ENCODE data around the gene LIPG. TPM values are rescaled to one million over a fixed set of nuclear protein-coding genes. Genes with fewer than 3 reads are reported as not detected.

Gene LIPG
- total RNA-seq, 4 donors from 2014 or later: 0.12 to 13.9 (median 2.1) TPM

DNA sequence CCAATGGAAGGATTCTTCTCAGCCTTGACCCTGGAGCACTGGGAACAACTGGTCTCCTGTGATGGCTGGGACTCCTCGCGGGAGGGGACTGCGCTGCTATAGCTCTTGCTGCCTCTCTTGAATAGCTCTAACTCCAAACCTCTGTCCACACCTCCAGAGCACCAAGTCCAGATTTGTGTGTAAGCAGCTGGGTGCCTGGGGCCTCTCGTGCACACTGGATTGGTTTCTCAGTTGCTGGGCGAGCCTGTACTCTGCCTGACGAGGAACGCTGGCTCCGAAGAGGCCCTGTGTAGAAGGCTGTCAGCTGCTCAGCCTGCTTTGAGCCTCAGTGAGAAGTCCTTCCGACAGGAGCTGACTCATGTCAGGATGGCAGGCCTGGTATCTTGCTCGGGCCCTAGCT is 28.8 kb downstream of the LIPG start:
- no peak for DNase-seq
- 84 to 88% methylated on average over 8 to 10 of the region's 10 CpGs for WGBS, 2 donors
- Histone ChIP-seq H3K27ac (no peak overlapping the region), H3K4me1 (no peaks in the 10 kb centered on the region), H3K36me3 (no peaks in the 10 kb centered on the region), H3K27me3 (peaks cover 0 to 5% (median 0%) of the 10 kb centered on the region in 4 donors), H3K9me3 (no peaks in the 10 kb centered on the region), H3K4me3 (no peak overlapping the region)
- intact Hi-C loops (cut with DNase I): no loop called here
- TF ChIP-seq, protein P1, sequence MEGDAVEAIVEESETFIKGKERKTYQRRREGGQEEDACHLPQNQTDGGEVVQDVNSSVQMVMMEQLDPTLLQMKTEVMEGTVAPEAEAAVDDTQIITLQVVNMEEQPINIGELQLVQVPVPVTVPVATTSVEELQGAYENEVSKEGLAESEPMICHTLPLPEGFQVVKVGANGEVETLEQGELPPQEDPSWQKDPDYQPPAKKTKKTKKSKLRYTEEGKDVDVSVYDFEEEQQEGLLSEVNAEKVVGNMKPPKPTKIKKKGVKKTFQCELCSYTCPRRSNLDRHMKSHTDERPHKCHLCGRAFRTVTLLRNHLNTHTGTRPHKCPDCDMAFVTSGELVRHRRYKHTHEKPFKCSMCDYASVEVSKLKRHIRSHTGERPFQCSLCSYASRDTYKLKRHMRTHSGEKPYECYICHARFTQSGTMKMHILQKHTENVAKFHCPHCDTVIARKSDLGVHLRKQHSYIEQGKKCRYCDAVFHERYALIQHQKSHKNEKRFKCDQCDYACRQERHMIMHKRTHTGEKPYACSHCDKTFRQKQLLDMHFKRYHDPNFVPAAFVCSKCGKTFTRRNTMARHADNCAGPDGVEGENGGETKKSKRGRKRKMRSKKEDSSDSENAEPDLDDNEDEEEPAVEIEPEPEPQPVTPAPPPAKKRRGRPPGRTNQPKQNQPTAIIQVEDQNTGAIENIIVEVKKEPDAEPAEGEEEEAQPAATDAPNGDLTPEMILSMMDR (IDR thresholded peaks at IDR 0.05): no peak
- no peak for TF ChIP-seq POLR2A (IDR thresholded peaks at IDR 0.05)

DNA sequence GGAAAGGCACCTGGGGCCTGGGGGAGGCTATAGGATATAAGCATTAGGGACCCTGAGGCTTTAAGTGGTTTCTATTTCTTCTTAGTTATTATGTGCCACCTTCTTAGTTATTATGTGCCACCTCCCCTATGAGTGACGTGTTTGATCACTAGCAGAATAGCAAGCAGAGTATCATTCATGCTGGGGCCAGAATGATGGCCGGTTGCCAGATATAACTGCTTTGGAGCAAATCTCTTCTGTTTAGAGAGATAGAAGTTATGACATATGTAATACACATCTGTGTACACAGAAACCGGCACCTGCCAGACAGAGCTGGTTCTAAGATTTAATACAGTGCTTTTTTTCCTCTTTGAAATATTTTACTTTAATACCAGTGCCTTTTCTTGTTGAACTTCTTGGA is 29.4 kb downstream of the LIPG start:
- intact Hi-C loops (cut with DNase I): no loop called here
- H3K4me3 ChIP-seq: no peak overlapping the region
- H3K27ac ChIP-seq: no peak overlapping the region
- no peaks in the 10 kb centered on the region for H3K4me1 ChIP-seq
- 40 to 42% methylated on average over 3 of the region's 3 CpGs for WGBS, 2 donors
- no peaks in the 10 kb centered on the region for H3K36me3 ChIP-seq
- TF ChIP-seq, protein P1 (IDR thresholded peaks at IDR 0.05): no peak
- DNase-seq: no peak
- H3K27me3 ChIP-seq: peaks cover 0 to 5% (median 0%) of the 10 kb centered on the region in 4 donors
- no peaks in the 10 kb centered on the region for H3K9me3 ChIP-seq

DNA sequence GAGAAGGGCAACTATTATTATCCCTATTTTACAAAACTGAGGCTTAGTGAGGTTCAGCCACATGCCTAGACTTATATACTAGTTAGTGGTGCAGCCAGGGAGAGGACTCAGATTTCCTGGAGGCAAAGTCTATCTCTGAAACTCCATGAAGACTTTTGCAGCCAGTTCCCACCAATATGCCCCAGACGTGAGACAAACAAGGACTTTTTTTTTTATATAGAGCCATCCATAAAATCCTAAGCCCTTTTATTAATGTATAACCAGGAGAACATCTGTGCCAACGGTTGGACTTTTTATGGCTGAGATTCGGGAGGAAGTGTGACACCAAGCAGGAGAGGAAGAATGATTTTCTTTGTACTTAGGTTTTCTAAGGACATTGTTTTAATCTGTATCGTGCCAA is 29.9 kb downstream of the LIPG start:
- TF ChIP-seq, protein P1 (IDR thresholded peaks at IDR 0.05): no peak
- TF ChIP-seq POLR2A (IDR thresholded peaks at IDR 0.05): no peak
- Histone ChIP-seq H3K27ac (no peak overlapping the region), H3K27me3 (peaks cover 0 to 5% (median 0%) of the 10 kb centered on the region in 4 donors), H3K4me3 (no peak overlapping the region), H3K4me1 (no peaks in the 10 kb centered on the region), H3K9me3 (no peaks in the 10 kb centered on the region), H3K36me3 (no peaks in the 10 kb centered on the region)
- WGBS, 2 donors: 31 to 36% methylated on average over 4 of the region's 4 CpGs
- intact Hi-C loops (cut with DNase I): no loop called here
- DNase-seq: no peak

DNA sequence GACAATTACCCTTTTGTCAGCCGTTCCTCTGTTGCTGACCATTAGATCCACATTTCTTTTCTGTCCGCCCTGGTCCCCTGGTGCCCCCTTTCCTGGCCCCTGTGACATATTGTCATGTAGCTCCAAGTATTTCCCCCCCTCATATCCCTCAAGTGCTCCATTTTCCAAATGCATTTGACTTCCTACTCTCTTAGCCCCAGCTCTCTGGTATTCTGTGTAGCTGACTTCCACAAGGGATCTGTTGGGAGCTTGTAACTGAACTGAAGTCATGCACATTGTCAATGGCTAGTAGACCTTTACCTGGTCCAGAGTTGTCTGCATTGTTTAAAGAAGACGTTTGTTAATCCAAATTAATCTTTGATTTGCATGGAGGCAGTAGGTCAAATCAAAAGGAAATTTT is 34.8 kb downstream of the LIPG start:
- intact Hi-C loops (cut with DNase I): no loop called here
- Histone ChIP-seq H3K27ac (no peak overlapping the region), H3K9me3 (no peaks in the 10 kb centered on the region), H3K36me3 (no peaks in the 10 kb centered on the region), H3K4me1 (no peaks in the 10 kb centered on the region), H3K27me3 (peaks cover 0 to 18% (median 0%) of the 10 kb centered on the region in 4 donors), H3K4me3 (no peak overlapping the region)
- DNase-seq: no peak
- TF ChIP-seq, protein P1 (IDR thresholded peaks at IDR 0.05): no peak
- no peak for TF ChIP-seq POLR2A (IDR thresholded peaks at IDR 0.05)
- 52 to 68% methylated on average over 3 of the region's 3 CpGs for WGBS, 2 donors

DNA sequence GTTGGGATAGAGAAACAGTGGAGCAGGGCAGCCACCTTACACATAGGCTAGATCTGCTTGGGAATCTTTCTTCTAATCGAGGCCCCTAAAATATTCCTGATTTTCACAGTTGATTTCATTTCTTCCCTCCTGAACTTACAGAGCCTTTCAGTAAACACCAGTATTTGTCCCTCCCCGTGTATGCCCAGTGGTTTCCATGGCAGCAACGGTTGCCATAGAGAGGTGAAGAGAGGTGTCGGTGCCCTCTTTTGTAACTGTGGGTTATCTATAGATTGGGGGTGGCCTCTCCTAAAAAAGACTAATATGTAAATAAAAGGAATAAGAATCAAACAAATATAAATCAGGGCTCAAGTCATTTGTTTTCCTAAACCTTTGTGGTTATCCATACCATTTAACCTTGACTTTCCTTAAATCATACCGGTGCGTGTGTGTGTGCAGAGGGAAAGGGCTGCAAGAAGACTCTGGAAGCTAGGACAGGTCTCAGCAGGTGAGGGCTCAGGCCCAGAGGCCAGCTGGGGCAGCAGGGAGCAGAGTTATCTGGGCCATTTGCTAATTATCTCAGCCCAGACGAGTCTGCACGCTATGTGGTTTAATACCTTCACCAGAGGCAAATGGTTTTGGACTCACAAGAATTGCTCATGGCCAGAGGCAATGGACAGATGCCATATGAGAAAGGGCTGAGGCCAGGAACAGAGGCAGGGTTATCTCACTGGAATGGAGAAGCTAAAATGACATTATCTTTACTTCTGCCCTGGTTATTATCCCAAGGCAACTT is 35.5 kb downstream of the LIPG start:
- 26 to 58% methylated on average over 8 of the region's 8 CpGs for WGBS, 2 donors
- no peaks in the 10 kb centered on the region for H3K4me1 ChIP-seq
- no peaks in the 10 kb centered on the region for H3K36me3 ChIP-seq
- no peak for DNase-seq
- intact Hi-C loops (cut with DNase I): no loop called here
- no peak overlapping the region for H3K27ac ChIP-seq
- no peak overlapping the region for H3K4me3 ChIP-seq
- TF ChIP-seq, protein P1 (IDR thresholded peaks at IDR 0.05): no peak
- no peak for TF ChIP-seq POLR2A (IDR thresholded peaks at IDR 0.05)
- H3K9me3 ChIP-seq: no peaks in the 10 kb centered on the region
- H3K27me3 ChIP-seq: peaks cover 0 to 18% (median 0%) of the 10 kb centered on the region in 4 donors

Data from esophagus squamous epithelium (tissue), 5 donors.